KMS-11 (cell line): ENCODE data around the gene FAM83G.

ENCODE experiments used
- H2AFZ ChIP-seq: fragments of 200-600 bp; sonication (generic); 2 replicates; pipeline ENCODE4 v1.6.1; 2016; ENCODE audit warnings: antibody characterized with exemption, mixed run types, low read depth
- H3K27ac ChIP-seq: fragments of 200-600 bp; sonication (generic); 2 replicates; pipeline ENCODE4 v1.6.1; 2016; ENCODE audit warnings: mild to moderate bottlenecking, mixed run types
- H3K27me3 ChIP-seq: fragments of 200-600 bp; sonication (generic); 2 replicates; pipeline ENCODE4 v1.6.1; 2017; ENCODE audit warnings: mild to moderate bottlenecking, low read depth, mixed run types, moderate library complexity; ENCODE audit not compliant: insufficient read depth
- H3K36me3 ChIP-seq: fragments of 200-600 bp; sonication (generic); 2 replicates; pipeline ENCODE4 v1.6.1; 2017; ENCODE audit warnings: mild to moderate bottlenecking, mixed run types; ENCODE audit not compliant: insufficient read depth
- H3K4me1 ChIP-seq: fragments of 200-600 bp; sonication (generic); 2 replicates; pipeline ENCODE4 v1.6.1; 2016; ENCODE audit warnings: mild to moderate bottlenecking, low read depth, mixed run types; ENCODE audit not compliant: poor library complexity, severe bottlenecking
- H3K4me2 ChIP-seq: fragments of 200-600 bp; sonication (generic); 2 replicates; pipeline ENCODE4 v1.7.0; 2016; ENCODE audit warnings: mild to moderate bottlenecking, mixed run types
- H3K4me3 ChIP-seq: fragments of 200-600 bp; sonication (generic); IDR thresholded peaks from 2 replicates; pipeline ENCODE4 v1.6.1; 2017; ENCODE audit warnings: low read depth, low read length, mixed read lengths; ENCODE audit not compliant: insufficient read depth
- H3K79me2 ChIP-seq: fragments of 200-600 bp; sonication (generic); 2 replicates; pipeline ENCODE4 v1.6.1; 2016; ENCODE audit warnings: low read depth, mixed run types; ENCODE audit not compliant: insufficient read depth
- H3K9ac ChIP-seq: fragments of 200-600 bp; sonication (generic); 2 replicates; pipeline ENCODE4 v1.6.1; 2016; ENCODE audit warnings: mild to moderate bottlenecking, mixed run types
- H4K20me1 ChIP-seq: fragments of 200-600 bp; sonication (generic); 2 replicates; pipeline ENCODE4 v1.6.1; 2016; ENCODE audit warnings: mild to moderate bottlenecking, mixed run types; ENCODE audit not compliant: insufficient read depth
- CTCF ChIP-seq: fragments of 200-600 bp; sonication (generic); conservative IDR thresholded peaks from 2 replicates; pipeline ENCODE4 v1.6.1; 2017; ENCODE audit warnings: low read depth, mild to moderate bottlenecking, antibody characterized with exemption, low read length, moderate library complexity, mixed read lengths

Gene FAM83G

GRCh38 chr17:18937981-18938691, 66.4 kb downstream of the FAM83G start:
- Histone ChIP-seq H3K36me3 (no peaks in the 10 kb centered on the region), H3K4me3 (no peak overlapping the region), H3K9ac (no peak overlapping the region), H3K4me2 (no peak overlapping the region), H3K27ac (no peak overlapping the region), H2AFZ (no peak overlapping the region), H3K79me2 (no peaks in the 10 kb centered on the region), H3K27me3 (no peaks in the 10 kb centered on the region), H3K4me1 (no peaks in the 10 kb centered on the region), H4K20me1 (no peaks in the 10 kb centered on the region)
- TF ChIP-seq CTCF, result no peak

GRCh38 chr17:18933102-18934058, 71.2 kb downstream of the FAM83G start:
- no peak overlapping the region for H3K4me3 ChIP-seq
- H2AFZ ChIP-seq, result no peak overlapping the region
- H3K4me1 ChIP-seq, result no peaks in the 10 kb centered on the region
- no peak overlapping the region for H3K4me2 ChIP-seq
- no peaks in the 10 kb centered on the region for H3K36me3 ChIP-seq
- H3K9ac ChIP-seq, result no peak overlapping the region
- H4K20me1 ChIP-seq, result no peaks in the 10 kb centered on the region
- no peaks in the 10 kb centered on the region for H3K79me2 ChIP-seq
- H3K27me3 ChIP-seq, result no peaks in the 10 kb centered on the region
- H3K27ac ChIP-seq, result no peak overlapping the region
- no peak for TF ChIP-seq CTCF

- H3K27ac ChIP-seq, result no peak overlapping the region
- H3K4me1 ChIP-seq, result no peaks in the 10 kb centered on the region
- no peaks in the 10 kb centered on the region for H3K79me2 ChIP-seq
- no peak overlapping the region for H3K4me3 ChIP-seq
- no peak overlapping the region for H2AFZ ChIP-seq
- no peaks in the 10 kb centered on the region for H4K20me1 ChIP-seq
- H3K27me3 ChIP-seq, result no peaks in the 10 kb centered on the region
- no peak overlapping the region for H3K4me2 ChIP-seq
- H3K36me3 ChIP-seq, result no peaks in the 10 kb centered on the region
- TF ChIP-seq CTCF, result no peak
- no peak overlapping the region for H3K9ac ChIP-seq
These were observed 72.1 kb downstream of the FAM83G start for GRCh38 chr17:18932360-18933055.

GRCh38 chr17:18928628-18929125, 75.9 kb downstream of the FAM83G start:
- peaks cover 4% of the 10 kb centered on the region; the same call in 1 of the 2 replicates for H3K79me2 ChIP-seq
- no peaks in the 10 kb centered on the region for H3K36me3 ChIP-seq
- no peaks in the 10 kb centered on the region for H3K27me3 ChIP-seq
- H2AFZ ChIP-seq, result no peak overlapping the region
- no peak overlapping the region for H3K27ac ChIP-seq
- peaks cover 6% of the 10 kb centered on the region for H3K4me1 ChIP-seq
- no peak overlapping the region for H3K9ac ChIP-seq
- no peak for TF ChIP-seq CTCF
- H4K20me1 ChIP-seq, result no peaks in the 10 kb centered on the region
- H3K4me2 ChIP-seq, result no peak overlapping the region
- no peak overlapping the region for H3K4me3 ChIP-seq
